ENCODE data around the gene TCF12.
A peak's percentile ranks its signal among the peaks of the same experiment; 100 is the strongest.
"Not testable (repeated sequence)": the region's sequence is repeated elsewhere in the genome, so short reads cannot be mapped to it uniquely, and the experiment has no call there.

TCF12 gene

GRCh38 chr15:56980473-56980872 is 62.0 kb downstream of the TCF12 start:
- DNase-seq: no peak

- no peak for DNase-seq
Measured at GRCh38 chr15:56981160-56981559, 62.7 kb downstream of the TCF12 start.

- no peak for DNase-seq
Measured at GRCh38 chr15:56982987-56983386, 64.5 kb downstream of the TCF12 start.

- peak in 1 of 2 donors; percentile 6 for DNase-seq
Measured at GRCh38 chr15:56984681-56985481, 66.4 kb downstream of the TCF12 start.

GRCh38 chr15:56985856-56986255 is 67.4 kb downstream of the TCF12 start:
- DNase-seq: no peak

- no peak for DNase-seq
Measured at GRCh38 chr15:56987286-56987685, 68.8 kb downstream of the TCF12 start.

GRCh38 chr15:56988219-56988618 is 69.8 kb downstream of the TCF12 start:
- no peak for DNase-seq

- DNase-seq: no peak
Measured at GRCh38 chr15:56989411-56989924, 71.0 kb downstream of the TCF12 start.

GRCh38 chr15:56991017-56991416 is 72.6 kb downstream of the TCF12 start:
- no peak for DNase-seq

GRCh38 chr15:56992725-56993124 is 74.3 kb downstream of the TCF12 start:
- no peak for DNase-seq

- no peak for DNase-seq
Measured at GRCh38 chr15:56994280-56994679, 75.8 kb downstream of the TCF12 start.

GRCh38 chr15:56996093-56996492 is 77.6 kb downstream of the TCF12 start:
- no peak for DNase-seq

GRCh38 chr15:56996746-56997470 is 78.5 kb downstream of the TCF12 start:
- no peak for DNase-seq

- no peak for DNase-seq
Measured at GRCh38 chr15:57003418-57003817, 85.0 kb downstream of the TCF12 start.

GRCh38 chr15:57005244-57005643 is 86.8 kb downstream of the TCF12 start:
- DNase-seq: no peak

- not testable (repeated sequence) for DNase-seq
Measured at GRCh38 chr15:57007797-57008196, 89.4 kb downstream of the TCF12 start.

GRCh38 chr15:57010724-57011123 is 92.3 kb downstream of the TCF12 start:
- DNase-seq: no peak

GRCh38 chr15:57012556-57012955 is 94.1 kb downstream of the TCF12 start:
- DNase-seq: no peak

GRCh38 chr15:57014896-57015295 is 96.5 kb downstream of the TCF12 start:
- DNase-seq: not testable (repeated sequence)

GRCh38 chr15:57015360-57015759 is 96.9 kb downstream of the TCF12 start:
- DNase-seq: no peak

- DNase-seq: no peak
Measured at GRCh38 chr15:57015897-57016296, 97.5 kb downstream of the TCF12 start.

GRCh38 chr15:57017024-57017423 is 98.6 kb downstream of the TCF12 start:
- DNase-seq: no peak

GRCh38 chr15:57018151-57018550 is 99.7 kb downstream of the TCF12 start:
- DNase-seq: no peak
